CD4-positive, alpha-beta T cell treated with Interleukin-15 for 1 hour (primary cell): Measurements from ENCODE around the gene N4BP2L1.
"Not testable (repeated sequence)": the region's sequence is repeated elsewhere in the genome, so short reads cannot be mapped to it uniquely, and the experiment has no call there.

Source experiments
- DNase-seq: peaks from one replicate; pipeline ENCODE4 v3.0.0-alpha.2; 2020

Gene N4BP2L1

DNA sequence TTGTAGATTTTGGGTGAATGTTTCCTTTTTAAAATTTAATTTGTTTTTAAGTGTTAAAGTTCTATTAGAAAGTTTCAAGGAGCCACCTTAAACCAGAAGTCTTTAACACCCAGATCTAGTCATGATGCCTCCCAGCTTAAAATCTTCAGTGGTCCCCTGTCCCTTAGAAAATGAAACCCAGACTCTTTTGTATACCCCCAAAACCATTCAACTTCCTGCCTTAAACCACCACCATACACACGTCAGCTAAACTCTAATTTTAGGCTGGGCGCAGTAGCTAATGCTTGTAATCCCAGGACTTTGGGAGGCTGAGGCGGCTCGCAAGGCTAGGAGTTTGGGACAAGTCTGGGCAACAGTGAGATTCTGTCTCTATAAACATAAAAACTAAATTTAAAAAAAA, 37.9 kb downstream of the N4BP2L1 start:
- DNase-seq, result no peak

DNA sequence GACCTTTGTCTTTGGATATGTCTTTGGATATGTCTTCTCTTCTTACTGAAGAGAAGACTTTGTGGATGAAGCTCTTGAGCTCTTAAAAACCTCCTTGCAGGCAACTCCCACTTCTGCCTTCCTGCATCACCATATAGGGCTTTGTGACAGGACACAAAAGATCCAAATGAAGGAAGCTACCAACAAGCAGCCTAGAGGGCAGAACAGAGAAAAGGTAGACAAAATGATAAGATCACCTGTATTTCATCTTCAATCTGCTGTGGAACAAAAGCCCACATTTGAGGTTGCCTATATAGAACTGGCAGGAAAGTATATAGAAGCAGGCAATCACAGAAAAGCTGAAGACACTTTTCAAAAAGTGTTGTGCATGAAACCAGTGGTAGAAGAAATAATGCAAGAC, 42.5 kb downstream of the N4BP2L1 start:
- no peak for DNase-seq

DNA sequence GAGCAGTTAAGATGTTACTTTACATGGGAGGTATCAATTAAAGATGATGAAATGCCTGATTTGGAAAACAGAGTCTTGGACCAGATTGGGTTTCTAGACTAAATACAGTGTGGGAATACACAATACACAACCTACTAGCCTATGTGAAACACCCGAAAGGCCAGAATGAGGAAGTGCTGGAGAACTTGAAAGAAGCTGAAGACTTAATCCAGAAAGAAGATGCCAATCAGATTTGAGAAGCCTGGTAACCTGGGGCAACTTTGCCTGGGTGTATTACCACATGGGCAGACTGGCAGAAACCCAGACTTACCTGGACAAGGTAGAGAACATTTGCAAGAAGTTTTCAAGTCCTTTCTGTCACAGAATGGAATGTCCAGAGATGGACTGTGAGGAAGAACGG, 43.2 kb downstream of the N4BP2L1 start:
- no peak for DNase-seq

DNA sequence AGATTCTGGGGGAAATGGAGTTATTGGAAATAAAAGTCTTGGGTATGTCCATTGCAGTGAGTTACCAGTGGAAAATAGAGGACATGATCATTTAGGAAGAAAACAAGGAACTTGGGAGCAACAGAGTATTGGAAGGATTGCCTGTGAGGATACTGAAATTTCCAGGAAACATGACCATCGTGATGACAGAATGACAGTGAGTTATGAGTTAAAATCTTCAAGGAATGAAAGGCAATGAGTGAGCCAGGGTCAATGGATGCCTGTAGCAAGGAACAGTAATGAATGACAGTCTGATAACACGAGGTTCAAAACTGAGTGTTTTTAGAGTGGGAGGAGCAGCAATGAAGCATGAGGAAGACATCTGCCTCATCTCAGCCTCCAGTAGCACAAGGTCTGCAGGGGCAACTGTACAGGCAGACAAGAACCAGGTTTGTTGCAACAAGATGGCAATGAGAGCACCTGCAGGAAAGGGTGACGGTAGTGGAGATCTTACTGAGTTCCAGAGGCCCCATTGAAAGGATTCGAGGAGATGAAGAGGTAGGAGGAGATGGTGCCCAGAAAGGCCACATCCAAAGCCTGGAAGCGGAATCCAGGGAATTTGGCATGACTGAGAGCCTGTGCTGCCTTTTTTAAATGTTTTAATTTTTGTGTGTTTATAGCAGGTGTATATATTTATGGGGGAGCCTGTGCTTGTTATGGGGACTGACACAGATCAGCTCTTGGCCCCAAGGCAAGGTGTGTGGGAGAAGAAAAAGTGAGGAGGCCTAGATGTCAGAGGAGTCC, 43.9 kb downstream of the N4BP2L1 start:
- no peak for DNase-seq

DNA sequence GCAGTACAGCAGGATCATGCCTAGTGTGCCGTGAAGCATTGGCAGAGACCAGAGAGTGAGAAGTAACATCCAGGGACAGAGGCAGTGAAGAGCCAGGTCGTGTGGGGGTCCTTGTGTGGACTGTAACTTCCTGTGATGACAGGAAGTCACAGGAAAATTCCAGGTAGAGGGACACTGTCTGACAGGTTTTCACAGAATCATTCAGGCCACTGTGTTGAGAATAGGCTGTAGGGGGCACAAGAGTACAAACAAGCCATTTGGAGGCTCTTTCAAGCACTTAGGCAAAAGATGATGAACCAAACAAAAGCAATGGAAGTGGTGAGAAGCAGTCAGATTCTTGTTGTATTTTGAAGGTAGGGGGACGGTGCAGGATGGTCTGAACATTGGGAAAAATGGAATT, 46.4 kb downstream of the N4BP2L1 start:
- no peak for DNase-seq

DNA sequence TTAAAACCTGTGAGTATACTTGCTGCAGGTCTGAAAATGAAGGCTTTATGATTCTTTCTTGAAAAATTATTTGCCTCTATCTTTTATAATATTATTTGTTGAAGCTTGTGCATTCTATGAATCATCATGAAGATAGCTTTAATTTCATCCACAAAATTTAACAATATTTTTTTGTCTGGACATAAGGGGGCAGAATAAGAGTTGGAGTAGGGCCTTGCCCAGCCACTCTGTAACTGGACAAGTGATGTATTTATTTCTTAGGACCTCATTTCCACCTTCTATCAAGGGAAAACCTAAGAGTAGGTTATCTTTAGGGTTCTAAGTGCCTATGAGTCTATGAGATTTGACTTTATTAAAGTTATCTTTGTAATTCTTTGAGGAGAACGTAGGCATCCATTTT, 49.9 kb downstream of the N4BP2L1 start:
- no peak for DNase-seq

DNA sequence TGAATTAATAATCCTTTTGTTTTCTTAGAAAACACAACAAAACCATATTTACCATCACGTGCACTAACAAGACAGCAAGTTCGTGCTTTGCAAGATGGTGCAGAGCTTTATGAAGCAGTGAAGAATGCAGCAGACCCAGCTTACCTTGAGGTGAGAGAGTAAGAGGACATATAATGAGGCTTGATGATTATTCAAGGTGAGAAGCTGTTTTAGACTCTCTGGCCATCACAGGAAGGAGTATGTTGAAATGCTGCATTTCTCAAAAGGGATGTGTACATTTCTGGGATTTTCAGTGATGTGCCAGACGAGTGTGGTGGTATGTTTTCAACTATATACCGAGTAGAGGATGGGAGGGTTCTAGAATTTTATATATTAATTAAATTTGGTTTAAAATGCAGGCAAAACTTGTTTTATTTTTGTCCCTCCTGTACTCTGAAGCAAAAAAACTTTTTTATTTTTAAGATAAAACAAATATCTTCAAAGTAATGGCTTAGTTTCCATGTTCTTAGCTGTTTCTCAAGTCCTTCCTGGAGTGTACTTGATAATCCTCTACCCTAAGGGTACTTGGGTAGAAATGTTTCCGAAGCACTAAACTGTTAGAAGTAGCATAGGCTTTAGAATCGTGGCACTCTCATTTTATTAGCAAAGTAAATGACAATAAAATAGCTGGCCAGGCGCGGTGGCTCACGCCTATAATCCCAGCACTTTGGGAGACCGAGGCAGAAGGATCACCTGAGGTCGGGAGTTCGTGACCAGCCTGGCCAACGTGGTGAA, 51.1 kb downstream of the N4BP2L1 start:
- no peak for DNase-seq

DNA sequence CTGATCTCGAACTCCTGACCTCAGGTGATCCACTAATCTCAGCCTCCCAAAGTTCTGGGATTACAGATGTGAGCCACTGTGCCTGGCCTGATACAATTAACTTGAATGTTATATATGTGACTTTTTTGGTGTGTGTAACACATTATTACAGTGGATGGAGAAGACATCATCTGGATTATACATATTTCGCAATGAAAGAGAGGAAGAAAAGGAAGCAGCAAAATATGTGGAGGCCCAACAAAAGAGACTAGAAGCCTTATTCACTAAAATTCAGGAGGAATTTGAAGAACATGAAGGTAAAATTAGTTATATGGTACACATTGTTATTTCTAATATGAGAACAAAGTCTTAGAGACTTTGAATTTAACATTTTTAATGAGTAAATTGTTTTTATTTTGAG, 57.1 kb downstream of the N4BP2L1 start:
- DNase-seq, result no peak

DNA sequence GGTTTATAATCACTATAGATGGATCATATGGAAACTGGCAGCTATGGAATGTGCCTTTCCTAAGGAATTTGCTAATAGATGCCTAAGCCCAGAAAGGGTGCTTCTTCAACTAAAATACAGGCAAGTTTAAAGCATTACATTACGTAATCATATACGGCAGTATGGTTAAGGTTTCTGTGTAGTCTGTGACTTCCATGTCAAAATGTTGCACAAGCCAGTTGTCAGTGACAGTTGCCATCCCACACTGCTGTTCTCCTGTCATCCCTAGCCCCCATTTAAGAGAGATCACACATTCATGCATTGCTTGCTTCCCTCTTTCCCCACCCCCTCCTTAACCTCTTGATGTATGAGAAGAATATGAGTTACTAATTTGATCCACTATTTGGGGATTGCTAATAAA, 65.4 kb downstream of the N4BP2L1 start:
- no peak for DNase-seq

DNA sequence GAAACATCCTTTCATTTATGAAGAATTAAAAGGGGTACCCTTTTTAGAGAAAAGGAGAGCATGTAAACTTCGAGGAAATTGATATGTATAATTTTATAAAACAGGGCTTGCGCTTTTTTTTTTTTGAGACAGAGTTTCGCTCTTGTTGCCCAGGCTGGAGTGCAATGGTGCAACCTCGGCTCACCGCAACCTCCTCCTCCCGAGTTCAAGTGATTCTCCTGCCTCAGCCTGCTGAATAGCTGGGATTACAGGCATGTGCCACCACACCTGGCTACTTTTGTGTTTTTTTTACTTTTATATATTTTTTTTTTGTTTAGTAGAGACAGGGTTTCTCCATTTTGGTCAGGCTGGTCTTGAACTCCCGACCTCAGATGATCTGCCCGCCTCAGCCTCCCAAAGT, 72.0 kb downstream of the N4BP2L1 start:
- not testable (repeated sequence) for DNase-seq

DNA sequence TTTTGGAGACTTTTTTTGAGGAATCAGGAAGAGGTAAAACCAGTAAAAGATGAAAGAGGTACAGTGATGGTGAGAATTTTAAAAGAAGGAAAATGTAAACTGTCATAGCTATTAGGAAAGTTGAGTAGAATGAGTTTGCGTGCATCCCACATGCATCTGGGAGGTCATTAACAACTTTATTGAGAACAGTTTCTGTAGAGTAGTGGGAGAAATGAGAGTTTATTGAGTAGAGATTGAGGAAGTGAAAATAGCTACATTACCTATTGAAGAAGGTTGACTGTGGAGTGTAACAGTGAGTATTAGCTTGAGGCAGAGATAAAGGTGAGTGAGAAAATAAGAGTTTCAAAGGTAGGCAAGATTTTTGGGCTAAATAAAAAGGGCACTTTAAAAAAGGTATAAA, 73.9 kb downstream of the N4BP2L1 start:
- no peak for DNase-seq

DNA sequence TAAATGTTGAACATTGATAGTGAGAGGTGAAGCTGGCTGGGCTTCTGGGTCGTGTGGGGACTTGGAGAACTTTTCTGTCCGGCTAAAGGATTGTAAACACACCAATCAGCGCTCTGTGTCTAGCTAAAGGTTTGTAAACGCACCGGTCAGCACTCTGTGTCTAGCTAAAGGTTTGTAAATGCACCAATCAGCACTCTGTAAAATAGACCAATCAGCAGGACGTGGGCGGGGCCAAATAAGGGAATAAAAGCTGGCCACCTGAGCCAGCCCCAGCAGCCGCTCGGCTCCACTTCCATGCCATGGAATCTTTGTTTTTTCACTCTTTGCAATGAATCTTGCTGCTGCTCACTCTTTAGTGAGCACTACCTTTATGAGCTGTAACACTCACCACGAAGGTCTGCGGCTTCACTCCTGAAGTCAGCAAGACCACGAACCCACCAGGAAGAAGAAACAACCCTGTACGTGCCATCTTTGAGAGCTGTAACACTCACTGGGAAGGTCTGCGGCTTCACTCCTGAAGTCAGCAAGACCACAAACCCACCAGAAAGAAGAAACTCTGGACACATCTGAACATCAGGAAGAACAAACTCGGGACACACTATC, 77.0 kb downstream of the N4BP2L1 start:
- DNase-seq, result not testable (repeated sequence)
